ENCODE data around the gene TULP4.

Gene TULP4

DNA sequence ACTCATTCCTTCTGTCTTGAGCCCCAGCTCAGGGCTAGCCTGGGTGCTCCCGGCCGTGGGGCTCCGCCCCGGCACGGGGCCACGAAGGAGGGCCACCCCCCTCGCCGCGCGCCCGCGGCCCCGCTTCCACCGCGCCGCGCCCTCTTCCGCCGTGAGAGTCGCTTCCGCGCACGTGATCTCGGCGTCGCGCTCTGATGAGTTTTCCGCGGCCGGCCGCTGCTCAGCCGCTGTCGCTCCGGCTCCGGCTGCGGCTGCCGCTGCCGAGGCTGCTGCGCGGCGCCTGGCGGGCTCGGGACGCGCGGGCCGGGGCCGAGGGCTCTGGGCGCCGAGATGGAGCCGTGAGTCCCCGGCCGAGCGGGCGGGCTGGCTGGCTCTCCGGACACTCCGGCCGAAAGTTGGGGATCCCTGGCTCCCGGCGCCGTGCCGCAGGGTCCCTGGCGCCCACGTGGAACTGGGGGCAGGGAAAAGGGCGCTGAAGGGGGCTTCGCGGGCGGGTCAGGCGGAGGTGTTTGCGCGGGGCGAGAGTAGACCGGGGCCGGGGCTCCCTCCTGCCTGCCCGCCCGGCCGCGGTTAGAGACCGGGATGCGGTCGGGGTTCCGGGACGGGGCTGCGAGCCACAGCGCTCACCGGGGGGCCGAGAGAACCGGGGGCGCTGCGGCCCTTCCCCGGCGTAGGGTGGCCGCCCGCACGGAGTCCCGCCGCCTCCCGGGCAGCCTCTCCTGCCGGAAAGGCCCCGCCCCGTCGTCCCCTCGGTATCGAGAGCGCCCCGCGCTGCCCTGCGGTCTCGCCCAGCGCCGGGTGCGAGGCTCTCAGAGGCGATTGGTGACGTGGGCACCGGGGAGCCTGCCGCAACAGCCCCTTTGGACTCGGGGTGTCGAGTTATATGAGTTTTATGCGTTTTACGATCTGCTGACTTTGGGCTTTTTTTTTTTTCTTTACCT lies 247.9 kb downstream of the TULP4 start, which contains the start of gene TMEM181:
TMEM181 (plus strand) TSS at position 197 of the 941 bp plus-strand sequence; CDS start at position 331, 134 bp downstream.
- peak; percentile 87 for DNase-seq (ENCODE audit: low spot score)

DNA sequence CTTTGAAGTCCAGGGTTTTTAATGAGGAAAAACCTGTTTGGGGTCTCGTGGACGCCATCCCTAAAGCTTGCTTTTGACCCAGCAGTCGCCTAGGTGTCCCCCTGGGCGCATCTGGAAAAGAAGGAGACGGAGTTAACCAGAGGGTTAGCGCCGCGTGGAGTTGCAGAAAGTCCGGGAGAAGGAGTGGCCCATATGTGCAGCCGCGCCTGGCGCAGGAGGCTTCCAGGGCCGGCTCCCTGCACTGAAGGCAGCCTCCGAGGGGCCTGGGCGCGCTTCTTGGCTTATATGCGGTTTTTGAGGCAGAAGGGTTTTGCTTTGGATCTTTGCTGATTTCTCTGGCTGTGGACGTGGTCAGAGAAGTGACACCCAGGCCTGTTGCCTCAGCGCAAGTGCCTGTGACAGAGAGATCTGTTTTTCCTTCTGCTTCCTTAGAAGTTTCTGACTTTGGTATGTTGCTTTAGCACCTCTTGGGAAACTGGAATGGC lies 248.6 kb downstream of the TULP4 start:
- peak; percentile 28 for DNase-seq (ENCODE audit: low spot score)
